ENCODE measurements around the gene BROX. TPM values are rescaled to one million over a fixed set of nuclear protein-coding genes. Genes with fewer than 3 reads are reported as not detected.

Gene BROX
- total RNA-seq, 4 donors from 2014 or later = 74.2 to 102 (median 78.5) TPM

GRCh38 chr1:222772996-222773379 is 60.6 kb downstream of the BROX start:
- no peak overlapping the region for H3K4me3 ChIP-seq (ENCODE audit: low read depth, poor library complexity, severe bottlenecking)
- no peak for DNase-seq (ENCODE audit: low spot score in 2 of 2)
- TF ChIP-seq CTCF (IDR thresholded peaks at IDR 0.05) = no peak
- TF ChIP-seq POLR2A (IDR thresholded peaks at IDR 0.05) = no peak
- 28 to 53% methylated on average over 4 of the region's 4 CpGs for WGBS, 2 donors
- intact Hi-C loops (cut with DNase I; ENCODE audit: low total_unique reads) = no loop called here

- intact Hi-C loops (cut with DNase I; ENCODE audit: low total_unique reads) = no loop called here
- 85% methylated on average over 1 of the region's 1 CpG for WGBS, 2 donors
- TF ChIP-seq POLR2A (IDR thresholded peaks at IDR 0.05) (no peak), CTCF (IDR thresholded peaks at IDR 0.05) (no peak)
- no peak overlapping the region for H3K4me3 ChIP-seq (ENCODE audit: low read depth, poor library complexity, severe bottlenecking)
- DNase-seq (ENCODE audit: low spot score in 2 of 2) = no peak
Observed at GRCh38 chr1:222777463-222777862, 65.1 kb downstream of the BROX start.

GRCh38 chr1:222777977-222778376 is 65.6 kb downstream of the BROX start:
- no peak for TF ChIP-seq CTCF (IDR thresholded peaks at IDR 0.05)
- TF ChIP-seq POLR2A (IDR thresholded peaks at IDR 0.05) = no peak
- 45 to 51% methylated on average over 2 of the region's 2 CpGs for WGBS, 2 donors
- intact Hi-C loops (cut with DNase I; ENCODE audit: low total_unique reads) = no loop called here
- no peak for DNase-seq (ENCODE audit: low spot score in 2 of 2)
- H3K4me3 ChIP-seq (ENCODE audit: low read depth, poor library complexity, severe bottlenecking) = no peak overlapping the region

GRCh38 chr1:222781251-222781650 is 68.9 kb downstream of the BROX start:
- intact Hi-C loops (cut with DNase I; ENCODE audit: low total_unique reads) = no loop called here
- 79 to 94% methylated on average over 4 of the region's 4 CpGs for WGBS, 2 donors
- TF ChIP-seq POLR2A (IDR thresholded peaks at IDR 0.05) = no peak
- TF ChIP-seq CTCF (IDR thresholded peaks at IDR 0.05) = no peak
- no peak for DNase-seq (ENCODE audit: low spot score in 2 of 2)
- no peak overlapping the region for H3K4me3 ChIP-seq (ENCODE audit: low read depth, poor library complexity, severe bottlenecking)

- TF ChIP-seq POLR2A (IDR thresholded peaks at IDR 0.05) (no peak), CTCF (IDR thresholded peaks at IDR 0.05) (no peak)
- DNase-seq (ENCODE audit: low spot score in 2 of 2) = no peak
Observed at GRCh38 chr1:222783051-222783450, 70.7 kb downstream of the BROX start.

GRCh38 chr1:222784371-222784770 is 72.0 kb downstream of the BROX start:
- intact Hi-C loops (cut with DNase I; ENCODE audit: low total_unique reads) = no loop called here
- TF ChIP-seq CTCF (IDR thresholded peaks at IDR 0.05) (no peak), POLR2A (IDR thresholded peaks at IDR 0.05) (no peak)
- WGBS, 2 donors = 29 to 37% methylated on average over 3 of the region's 3 CpGs

More at GRCh38 chr1:222783051-222783450, 70.7 kb downstream of the BROX start:
- intact Hi-C loops (cut with DNase I; ENCODE audit: low total_unique reads) = no loop called here
- no peak overlapping the region for H3K4me3 ChIP-seq (ENCODE audit: low read depth, poor library complexity, severe bottlenecking)

More at GRCh38 chr1:222784371-222784770, 72.0 kb downstream of the BROX start:
- no peak overlapping the region for H3K4me3 ChIP-seq (ENCODE audit: low read depth, poor library complexity, severe bottlenecking)
- DNase-seq (ENCODE audit: low spot score in 2 of 2) = no peak

Data from lower leg skin (tissue), 4 donors.